Measurements from ENCODE around the gene MOB2. TPM values are rescaled to one million over a fixed set of nuclear protein-coding genes. Genes with fewer than 3 reads are reported as not detected.
"Not testable (repeated sequence)": the region's sequence is repeated elsewhere in the genome, so short reads cannot be mapped to it uniquely, and the experiment has no call there.

The MOB2 gene
- total RNA-seq, 2 experiments from 2014 or later: 37.0 to 38.3 TPM

DNA sequence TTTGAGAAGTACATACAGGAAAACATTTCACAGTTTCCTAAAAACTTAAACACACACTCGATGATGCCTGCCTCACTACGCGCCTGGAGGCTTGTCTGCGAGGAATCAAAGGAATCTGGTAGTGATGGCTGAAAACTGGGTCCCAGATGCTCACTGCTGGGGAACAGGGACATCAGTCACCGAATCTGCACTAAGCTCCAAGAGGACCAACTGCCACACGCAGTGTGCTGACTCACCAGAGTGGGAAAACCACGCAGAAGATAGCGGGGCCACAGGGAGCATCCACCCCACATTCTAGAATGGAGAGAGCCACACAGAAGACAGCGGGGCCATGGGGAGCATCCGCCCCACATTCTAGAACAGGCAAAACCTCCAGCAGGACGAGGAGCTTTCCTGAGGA lies 24.3 kb upstream of the MOB2 start:
- Histone ChIP-seq H3K4me1 (ENCODE audit: insufficient read depth, low read length) (peaks cover 62% of the 10 kb centered on the region), H3K36me3 (ENCODE audit: insufficient read depth, low read length) (peaks cover 14% of the 10 kb centered on the region), H3K4me3 (ENCODE audit: low read length) (no peak overlapping the region), H3K9me3 (ENCODE audit: control insufficient read depth in 1 of 2, insufficient read depth in 1 of 2, low read length in 2 of 2) (no peaks in the 10 kb centered on the region), H3K27ac (ENCODE audit: low read depth in 1 of 2, low read length in 2 of 2) (no peak overlapping the region), H3K27me3 (ENCODE audit: control insufficient read depth in 1 of 2, insufficient read depth in 2 of 2, low read length in 2 of 2) (no peaks in the 10 kb centered on the region)
- Mint-ChIP-seq H3K4me1 (ENCODE audit: low read depth) (peaks cover 52% of the 10 kb centered on the region), H3K4me3 (no peak overlapping the region), H3K27ac (no peak overlapping the region), H3K9me3 (no peaks in the 10 kb centered on the region), H3K36me3 (ENCODE audit: low read depth) (peaks cover 10% of the 10 kb centered on the region), H3K27me3 (no peaks in the 10 kb centered on the region)
- DNase-seq (no peak), ATAC-seq (ENCODE audit: poor library complexity) (no peak)
- no peak for TF ChIP-seq CTCF (IDR thresholded peaks at IDR 0.05)
- ChIA-PET CTCF (interaction anchor here (2.0 kb wide), 1 partner anchor 64 kb away, joined by 5 read pairs; no protein-coding TSS in a partner anchor), POLR2A (no interaction called here)
- intact Hi-C loops (cut with DNase I, micrococcal nuclease): loop anchor here (10.0 kb wide), 2 partner anchors 246 to 666 kb away; partner anchors contain the start of genes POLR2L (in 1 of the 2) and TSPAN4 (in 1 of the 2)

GRCh38 chr11:1510351-1510750 lies 23.8 kb upstream of the MOB2 start:
- POLR2A ChIA-PET; H3K27me3 ChIP-seq (ENCODE audit: control insufficient read depth in 1 of 2, insufficient read depth in 2 of 2, low read length in 2 of 2); H3K4me3 Mint-ChIP-seq; H3K27ac Mint-ChIP-seq; H3K27me3 Mint-ChIP-seq; H3K9me3 Mint-ChIP-seq; ATAC-seq (ENCODE audit: poor library complexity); H3K9me3 ChIP-seq (ENCODE audit: control insufficient read depth in 1 of 2, insufficient read depth in 1 of 2, low read length in 2 of 2); H3K4me3 ChIP-seq (ENCODE audit: low read length); DNase-seq; H3K36me3 Mint-ChIP-seq (ENCODE audit: low read depth); H3K27ac ChIP-seq (ENCODE audit: low read depth in 1 of 2, low read length in 2 of 2): not testable (repeated sequence)
- intact Hi-C loops (cut with DNase I, micrococcal nuclease): loop anchor here (10.0 kb wide), 2 partner anchors 246 to 666 kb away; partner anchors contain the start of genes POLR2L (in 1 of the 2) and TSPAN4 (in 1 of the 2)
- peaks cover 60% of the 10 kb centered on the region for H3K4me1 ChIP-seq (ENCODE audit: insufficient read depth, low read length)
- CTCF ChIA-PET: interaction anchor here (2.0 kb wide), 1 partner anchor 64 kb away, joined by 5 read pairs; no protein-coding TSS in a partner anchor
- peaks cover 14% of the 10 kb centered on the region for H3K36me3 ChIP-seq (ENCODE audit: insufficient read depth, low read length)
- peaks cover 46% of the 10 kb centered on the region for H3K4me1 Mint-ChIP-seq (ENCODE audit: low read depth)

GRCh38 chr11:1509626-1510255 lies 23.2 kb upstream of the MOB2 start:
- Histone ChIP-seq H3K27ac (ENCODE audit: low read depth in 1 of 2, low read length in 2 of 2) (no peak overlapping the region), H3K27me3 (ENCODE audit: control insufficient read depth in 1 of 2, insufficient read depth in 2 of 2, low read length in 2 of 2) (no peaks in the 10 kb centered on the region), H3K9me3 (ENCODE audit: control insufficient read depth in 1 of 2, insufficient read depth in 1 of 2, low read length in 2 of 2) (no peaks in the 10 kb centered on the region), H3K4me1 (ENCODE audit: insufficient read depth, low read length) (peaks cover 55% of the 10 kb centered on the region), H3K36me3 (ENCODE audit: insufficient read depth, low read length) (peaks cover 14% of the 10 kb centered on the region), H3K4me3 (ENCODE audit: low read length) (no peak overlapping the region)
- CTCF ChIA-PET: no interaction called here
- POLR2A ChIA-PET: no interaction called here
- no peak for TF ChIP-seq CTCF (IDR thresholded peaks at IDR 0.05)
- peaks cover 10% of the 10 kb centered on the region for H3K36me3 Mint-ChIP-seq (ENCODE audit: low read depth)
- DNase-seq (no peak), ATAC-seq (ENCODE audit: poor library complexity) (no peak)
- H3K9me3 Mint-ChIP-seq: no peaks in the 10 kb centered on the region
- H3K4me3 Mint-ChIP-seq: no peak overlapping the region
- no peak overlapping the region for H3K27ac Mint-ChIP-seq
- H3K4me1 Mint-ChIP-seq (ENCODE audit: low read depth): peaks cover 44% of the 10 kb centered on the region
- no peaks in the 10 kb centered on the region for H3K27me3 Mint-ChIP-seq
- intact Hi-C loops (cut with DNase I, micrococcal nuclease): loop anchor here (10.0 kb wide), 2 partner anchors 245 to 665 kb away; partner anchors contain the start of genes POLR2L (in 1 of the 2) and TSPAN4 (in 1 of the 2)
